ENCODE measurements around the gene DAGLA. TPM values are rescaled to one million over a fixed set of nuclear protein-coding genes. Genes with fewer than 3 reads are reported as not detected.

Gene DAGLA
- total RNA-seq, 1 experiment from 2014 or later = 4.5 TPM

- no peak overlapping the region for H3K56ac ChIP-seq (ENCODE audit: insufficient read length, low read depth, low read length)
- no peak overlapping the region for H2BK120ac ChIP-seq (ENCODE audit: low read depth, low read length, poor library complexity, severe bottlenecking)
- H3K79me2 ChIP-seq (ENCODE audit: insufficient read depth, low read length) = no peaks in the 10 kb centered on the region
- no peaks in the 10 kb centered on the region for H3K23me2 ChIP-seq (ENCODE audit: insufficient read length, low read depth, low read length, poor library complexity, severe bottlenecking)
- H4K91ac ChIP-seq (ENCODE audit: insufficient read length, low read depth, low read length) = no peak overlapping the region
- no peak overlapping the region for H3K27ac ChIP-seq (ENCODE audit: insufficient read length, low read depth, low read length)
- no peaks in the 10 kb centered on the region for H4K20me1 ChIP-seq (ENCODE audit: control insufficient read depth, insufficient read depth, insufficient read length)
- no peak overlapping the region for H3K4me3 Mint-ChIP-seq
- no peak overlapping the region; the same call in 1 of the 2 replicates for H3K14ac ChIP-seq (ENCODE audit: insufficient read depth, low read length)
- no peaks in the 10 kb centered on the region; the same call in 1 of the 2 replicates for H3K4me1 ChIP-seq (ENCODE audit: insufficient read depth, low read length)
- H3K9me3 ChIP-seq (ENCODE audit: control insufficient read depth, low read depth, low read length) = no peaks in the 10 kb centered on the region
- no peak overlapping the region for H3K4ac ChIP-seq (ENCODE audit: low read depth, low read length)
- H3K9me3 Mint-ChIP-seq = no peaks in the 10 kb centered on the region
- no peaks in the 10 kb centered on the region; a peak in 1 of 7 replicates for H3K36me3 Mint-ChIP-seq (ENCODE audit: insufficient read depth in 1 of 3, low read depth in 3 of 3)
- no peak overlapping the region for H3K23ac ChIP-seq (ENCODE audit: insufficient read length, low read depth, low read length)
- no peaks in the 10 kb centered on the region for H3K27me3 ChIP-seq (ENCODE audit: insufficient read depth, low read length)
- H2BK20ac ChIP-seq (ENCODE audit: low read depth, low read length, poor library complexity, severe bottlenecking) = no peak overlapping the region
- H3K27me3 Mint-ChIP-seq (ENCODE audit: low read depth) = no peaks in the 10 kb centered on the region
- no peak overlapping the region for H3K4me2 ChIP-seq (ENCODE audit: insufficient read depth, insufficient read length, low read length)
- H2BK12ac ChIP-seq (ENCODE audit: insufficient read length, low read depth, low read length) = no peak overlapping the region
- H4K5ac ChIP-seq (ENCODE audit: insufficient read length, low read depth, low read length) = no peak overlapping the region
- no peak overlapping the region for H4K8ac ChIP-seq (replicated peaks; ENCODE audit: insufficient read length, low read depth, low read length)
- no peak overlapping the region for H2BK15ac ChIP-seq (ENCODE audit: low read depth, low read length)
- H2AFZ ChIP-seq (ENCODE audit: low read length) = no peak overlapping the region
- H2BK5ac ChIP-seq (ENCODE audit: insufficient read length, low read length) = no peak overlapping the region
- no peak for TF ChIP-seq CTCF (conservative IDR thresholded peaks at IDR 0.05)
- peaks cover 32 to 48% of the 10 kb centered on the region in 2 experiments for H3K4me1 Mint-ChIP-seq
- no peak overlapping the region for H3K18ac ChIP-seq (ENCODE audit: insufficient read length, low read depth, low read length)
- no peak overlapping the region for H3K27ac Mint-ChIP-seq
- WGBS (ENCODE audit: extremely low coverage, insufficient read length, low lambda C conversion rate) = no CpG with 5 or more reads among the region's 23 CpGs
- H3K79me1 ChIP-seq (ENCODE audit: insufficient read depth, low read depth, low read length, poor library complexity, severe bottlenecking) = no peaks in the 10 kb centered on the region
- H3T11ph ChIP-seq (ENCODE audit: low read length) = no peak overlapping the region
- no peak overlapping the region for H2AK5ac ChIP-seq (ENCODE audit: insufficient read length, low read length)
- H3K9ac ChIP-seq (ENCODE audit: extremely low read depth, insufficient read length, low read length) = no peak overlapping the region
- DNase-seq = no peak
Measured at GRCh38 chr11:61763930-61764605, 83.9 kb downstream of the DAGLA start.

Measured in H9 (cell line).